GM21717 (cell line): ENCODE results near the gene SH3PXD2B.
A peak's percentile ranks its signal among the peaks of the same experiment; 100 is the strongest.
"Not testable (repeated sequence)": the region's sequence is repeated elsewhere in the genome, so short reads cannot be mapped to it uniquely, and the experiment has no call there.

Source experiments
- ATAC-seq: cut with Tn5 transposase; IDR thresholded peaks from one replicate; pipeline ENCODE4 v1.9.1; 2021; ENCODE audit warnings: mild to moderate bottlenecking, moderate library complexity; ENCODE audit not compliant: unreplicated experiment

SH3PXD2B gene

GRCh38 chr5:172345881-172346280 lies 108.4 kb downstream of the SH3PXD2B start:
- no peak for ATAC-seq

GRCh38 chr5:172344855-172345409 lies 109.4 kb downstream of the SH3PXD2B start:
- ATAC-seq: no peak

- ATAC-seq: no peak
These were observed 110.6 kb downstream of the SH3PXD2B start for GRCh38 chr5:172343741-172344140.

GRCh38 chr5:172342918-172343317 lies 111.4 kb downstream of the SH3PXD2B start:
- no peak for ATAC-seq

- no peak for ATAC-seq
These were observed 114.8 kb downstream of the SH3PXD2B start for GRCh38 chr5:172339264-172340180.

- no peak for ATAC-seq
These were observed 117.5 kb downstream of the SH3PXD2B start for GRCh38 chr5:172336676-172337285.

- ATAC-seq: no peak
These were observed 118.1 kb downstream of the SH3PXD2B start for GRCh38 chr5:172336264-172336663.

GRCh38 chr5:172335721-172336120 lies 118.6 kb downstream of the SH3PXD2B start:
- no peak for ATAC-seq

- no peak for ATAC-seq
These were observed 119.7 kb downstream of the SH3PXD2B start for GRCh38 chr5:172334641-172335040.

GRCh38 chr5:172334196-172334595 lies 120.1 kb downstream of the SH3PXD2B start:
- no peak for ATAC-seq

- ATAC-seq: not testable (repeated sequence)
These were observed 127.4 kb downstream of the SH3PXD2B start for GRCh38 chr5:172326901-172327300.

GRCh38 chr5:172325452-172325851 lies 128.9 kb downstream of the SH3PXD2B start:
- no peak for ATAC-seq

- peak; percentile 69 for ATAC-seq
These were observed 132.0 kb downstream of the SH3PXD2B start for GRCh38 chr5:172322028-172322965.

- no peak for ATAC-seq
These were observed 132.7 kb downstream of the SH3PXD2B start for GRCh38 chr5:172321593-172321992.

- ATAC-seq: no peak
These were observed 134.4 kb downstream of the SH3PXD2B start for GRCh38 chr5:172319708-172320441.

GRCh38 chr5:172315587-172316493 lies 138.5 kb downstream of the SH3PXD2B start:
- ATAC-seq: peak; percentile 56

GRCh38 chr5:172313915-172314314 lies 140.4 kb downstream of the SH3PXD2B start:
- no peak for ATAC-seq

GRCh38 chr5:172312286-172312685 lies 142.0 kb downstream of the SH3PXD2B start:
- no peak for ATAC-seq

- ATAC-seq: no peak
These were observed 142.7 kb downstream of the SH3PXD2B start for GRCh38 chr5:172311605-172312004.
